Esophagus squamous epithelium (tissue), 4 donors: ENCODE data around the gene CCDC146.
"Not testable (repeated sequence)": the region's sequence is repeated elsewhere in the genome, so short reads cannot be mapped to it uniquely, and the experiment has no call there.

Source experiments
- POLR2A ChIP-seq, 4 donors: fragments of 450-650 bp; IDR thresholded peaks; one replicate each; pipeline ENCODE4 v1.6.1; 2017; ENCODE audit warnings: antibody characterized with exemption in 4 of 4, mild to moderate bottlenecking in 4 of 4, moderate library complexity in 3 of 4
- TF ChIP-seq, protein P1 (sequence below), 6 experiments: fragments of 450-650 bp in 4 of 6; fragments of 200-600 bp in 2 of 6; sonication (generic) in 2 of 6; IDR thresholded peaks; one replicate each; pipeline ENCODE4 v1.5.1; 2016 to 2019; ENCODE audit warnings: antibody characterized with exemption in 6 of 6, mild to moderate bottlenecking in 4 of 6, moderate library complexity in 4 of 6

DNA sequence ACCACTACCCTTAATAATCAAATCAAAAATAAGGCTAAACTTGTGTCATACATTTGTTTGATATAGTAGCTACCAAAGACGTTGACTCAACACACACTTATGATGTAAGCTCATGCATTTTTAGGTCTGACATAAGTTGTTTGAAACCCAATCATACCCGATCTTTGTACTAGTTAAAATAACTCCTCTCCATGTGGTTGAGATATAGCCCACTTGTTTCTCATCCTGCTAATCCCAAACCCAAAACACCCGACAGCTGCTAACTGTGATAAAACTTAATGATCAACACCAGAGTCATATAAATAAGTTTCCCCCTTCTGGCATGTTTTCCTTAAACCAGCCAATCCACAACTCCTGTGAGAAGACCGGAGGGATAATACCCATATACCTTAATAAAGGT lies 48.7 kb downstream of the CCDC146 start:
- TF ChIP-seq, protein P1, sequence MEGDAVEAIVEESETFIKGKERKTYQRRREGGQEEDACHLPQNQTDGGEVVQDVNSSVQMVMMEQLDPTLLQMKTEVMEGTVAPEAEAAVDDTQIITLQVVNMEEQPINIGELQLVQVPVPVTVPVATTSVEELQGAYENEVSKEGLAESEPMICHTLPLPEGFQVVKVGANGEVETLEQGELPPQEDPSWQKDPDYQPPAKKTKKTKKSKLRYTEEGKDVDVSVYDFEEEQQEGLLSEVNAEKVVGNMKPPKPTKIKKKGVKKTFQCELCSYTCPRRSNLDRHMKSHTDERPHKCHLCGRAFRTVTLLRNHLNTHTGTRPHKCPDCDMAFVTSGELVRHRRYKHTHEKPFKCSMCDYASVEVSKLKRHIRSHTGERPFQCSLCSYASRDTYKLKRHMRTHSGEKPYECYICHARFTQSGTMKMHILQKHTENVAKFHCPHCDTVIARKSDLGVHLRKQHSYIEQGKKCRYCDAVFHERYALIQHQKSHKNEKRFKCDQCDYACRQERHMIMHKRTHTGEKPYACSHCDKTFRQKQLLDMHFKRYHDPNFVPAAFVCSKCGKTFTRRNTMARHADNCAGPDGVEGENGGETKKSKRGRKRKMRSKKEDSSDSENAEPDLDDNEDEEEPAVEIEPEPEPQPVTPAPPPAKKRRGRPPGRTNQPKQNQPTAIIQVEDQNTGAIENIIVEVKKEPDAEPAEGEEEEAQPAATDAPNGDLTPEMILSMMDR (IDR thresholded peaks at IDR 0.05), result not testable (repeated sequence)
- not testable (repeated sequence) for TF ChIP-seq POLR2A (IDR thresholded peaks at IDR 0.05)
